Measurements from ENCODE around the gene RNF213.
"Not testable (repeated sequence)": the region's sequence is repeated elsewhere in the genome, so short reads cannot be mapped to it uniquely, and the experiment has no call there.

The RNF213 gene

DNA sequence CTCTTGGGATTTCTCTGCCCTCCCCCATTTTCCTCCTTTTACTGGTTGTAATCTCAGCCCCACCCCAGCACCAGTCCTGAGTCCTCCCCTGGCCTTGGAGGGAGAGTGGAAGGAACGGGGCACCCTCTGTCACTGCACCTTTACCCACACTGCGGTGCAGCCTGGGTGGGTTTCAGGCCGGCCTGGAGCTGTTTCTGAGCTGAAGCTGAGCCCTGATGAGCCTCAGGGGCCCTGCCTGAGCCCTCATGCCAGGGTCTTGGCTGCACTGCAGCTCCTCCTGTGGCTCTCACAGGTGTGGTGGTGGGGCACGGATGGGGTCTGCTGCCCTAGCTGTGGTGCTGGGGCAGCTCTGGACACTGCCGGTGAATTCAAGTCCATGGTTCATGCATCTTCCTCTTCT, 34.5 kb downstream of the RNF213 start:
- no peak for DNase-seq (ENCODE audit: low spot score)

DNA sequence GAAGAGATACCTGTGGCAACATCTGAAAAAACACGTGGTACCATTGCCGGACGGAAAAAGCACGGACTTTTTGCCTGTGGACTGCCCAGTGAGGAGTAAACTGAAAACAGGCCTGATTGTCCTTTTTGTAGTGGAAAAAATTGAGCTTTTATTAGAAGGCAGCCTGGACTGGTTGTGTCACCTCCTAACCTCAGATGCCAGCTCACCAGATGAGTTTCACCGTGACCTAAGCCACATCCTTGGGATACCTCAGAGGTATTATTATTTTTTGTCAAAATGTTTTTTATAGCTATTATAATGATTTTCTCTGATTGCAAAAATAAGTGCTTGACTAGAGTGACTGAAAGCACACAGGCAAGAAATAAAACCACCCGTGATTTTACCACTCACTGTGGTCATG, 34.9 kb downstream of the RNF213 start:
- DNase-seq (ENCODE audit: low spot score), result no peak

DNA sequence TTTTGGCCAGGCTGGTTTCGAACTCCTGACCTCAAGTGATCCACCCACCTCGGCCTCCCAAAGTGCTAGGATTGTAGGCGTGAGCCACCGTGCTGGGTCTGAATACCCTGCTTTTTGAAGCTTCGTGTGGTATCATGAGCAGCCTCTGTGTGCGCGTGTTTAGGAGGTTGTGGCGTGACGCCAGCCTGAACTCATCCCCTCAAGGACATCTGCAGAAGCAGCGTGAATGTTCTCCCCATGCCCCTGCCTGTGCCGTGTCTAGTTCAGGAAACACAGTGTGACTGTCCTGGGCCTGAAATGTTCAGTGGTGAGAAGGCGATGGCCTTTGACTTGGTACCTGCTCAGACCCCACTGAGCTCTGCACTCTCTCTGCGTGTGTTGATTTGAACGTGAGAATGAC, 35.6 kb downstream of the RNF213 start:
- DNase-seq (ENCODE audit: low spot score), result no peak

DNA sequence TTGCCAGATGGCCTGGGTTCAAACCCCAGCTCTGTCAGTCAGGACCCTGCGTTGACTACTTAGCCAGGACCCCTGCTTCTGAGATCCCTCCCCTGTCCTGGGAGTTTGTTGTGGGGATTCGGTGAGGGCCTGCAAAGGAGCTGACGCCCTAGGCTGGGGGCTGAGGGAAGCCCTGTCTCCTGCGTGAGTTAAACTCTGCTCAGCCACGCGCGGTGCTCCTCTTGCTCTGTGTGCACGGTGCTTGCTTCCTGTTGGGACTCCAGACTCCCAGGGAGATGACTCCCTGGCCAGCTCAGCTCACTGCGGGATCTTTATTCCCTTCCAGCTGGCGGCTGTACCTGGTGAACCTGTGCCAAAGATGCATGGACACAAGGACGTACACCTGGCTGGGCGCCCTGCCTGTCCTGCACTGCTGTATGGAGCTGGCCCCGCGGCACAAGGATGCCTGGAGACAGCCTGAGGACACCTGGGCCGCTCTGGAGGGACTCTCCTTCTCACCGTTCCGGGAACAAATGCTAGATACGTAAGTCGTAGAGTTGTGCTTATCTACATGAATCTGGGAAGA, 37.4 kb downstream of the RNF213 start:
- no peak for DNase-seq (ENCODE audit: low spot score)

DNA sequence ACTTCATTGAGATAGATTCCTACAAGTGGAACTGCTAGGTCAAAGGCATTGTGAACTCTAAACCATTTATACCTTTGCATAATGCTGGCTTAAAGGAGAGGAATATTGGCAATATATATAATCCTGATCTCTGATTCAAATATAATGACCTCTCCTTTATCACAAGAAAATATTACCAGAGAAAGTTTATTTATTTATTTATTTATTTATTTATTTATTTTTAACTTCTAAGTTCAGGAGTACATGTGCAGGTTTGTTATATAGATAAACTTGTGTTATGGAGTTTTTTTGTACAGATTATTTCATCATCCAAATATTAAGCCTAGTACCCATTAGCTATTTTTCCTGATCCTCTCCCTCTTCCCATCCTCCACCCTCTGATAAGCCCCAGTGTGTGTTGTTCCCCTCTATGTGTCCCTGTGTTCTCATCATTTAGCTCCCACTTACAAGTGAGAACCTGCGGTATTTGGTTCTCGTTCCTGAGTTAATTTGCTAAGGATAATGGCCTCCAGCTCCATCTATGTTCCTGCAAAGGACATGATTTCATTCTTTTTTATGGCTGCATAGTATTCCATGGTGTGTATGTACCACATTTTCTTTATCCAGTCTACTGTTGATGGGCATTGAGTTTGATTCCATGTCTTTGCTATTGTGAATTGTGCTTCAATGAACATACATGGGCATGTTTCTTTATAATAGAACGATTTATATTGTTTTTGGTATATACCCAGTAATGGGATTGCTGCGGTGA, 38.9 kb downstream of the RNF213 start:
- DNase-seq (ENCODE audit: low spot score), result not testable (repeated sequence)

DNA sequence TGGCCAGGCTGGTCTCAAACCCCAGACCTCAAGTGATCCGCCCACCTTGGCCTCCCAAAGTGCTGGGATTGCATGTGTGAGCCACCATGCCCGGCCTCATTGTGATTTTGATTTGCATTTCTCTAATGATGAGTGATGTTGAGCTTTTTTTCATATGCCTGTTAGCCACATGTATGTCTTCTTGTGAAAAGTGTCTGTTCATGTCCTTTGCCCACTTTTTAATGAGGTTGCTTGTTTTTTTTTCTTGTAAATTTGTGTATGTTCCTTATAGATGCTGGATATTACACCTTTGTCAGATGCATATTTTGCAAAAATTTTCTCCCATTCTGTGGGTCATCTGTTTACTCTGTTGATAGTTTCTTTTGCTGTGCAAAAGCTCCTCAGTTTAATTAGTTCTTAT, 40.1 kb downstream of the RNF213 start:
- DNase-seq (ENCODE audit: low spot score), result not testable (repeated sequence)

DNA sequence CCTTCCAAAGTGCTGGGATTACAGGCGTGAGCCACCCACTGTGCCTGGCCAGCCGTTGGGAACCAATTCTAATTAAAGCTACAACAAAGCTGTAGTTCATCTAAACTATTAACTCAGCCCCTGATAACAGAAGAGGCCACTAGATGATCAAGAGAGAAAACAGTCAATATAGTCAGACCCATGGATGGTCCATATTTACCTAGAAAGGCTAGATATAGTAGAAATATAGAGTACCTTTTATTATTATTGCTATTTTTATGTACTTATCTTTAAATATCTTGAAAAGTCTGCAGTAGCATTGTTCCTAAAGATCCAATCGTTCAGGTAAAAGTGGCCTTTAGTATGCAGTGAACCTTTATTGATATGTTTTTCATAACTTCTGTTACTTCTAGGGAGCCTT, 43.2 kb downstream of the RNF213 start:
- no peak for DNase-seq (ENCODE audit: low spot score)

DNA sequence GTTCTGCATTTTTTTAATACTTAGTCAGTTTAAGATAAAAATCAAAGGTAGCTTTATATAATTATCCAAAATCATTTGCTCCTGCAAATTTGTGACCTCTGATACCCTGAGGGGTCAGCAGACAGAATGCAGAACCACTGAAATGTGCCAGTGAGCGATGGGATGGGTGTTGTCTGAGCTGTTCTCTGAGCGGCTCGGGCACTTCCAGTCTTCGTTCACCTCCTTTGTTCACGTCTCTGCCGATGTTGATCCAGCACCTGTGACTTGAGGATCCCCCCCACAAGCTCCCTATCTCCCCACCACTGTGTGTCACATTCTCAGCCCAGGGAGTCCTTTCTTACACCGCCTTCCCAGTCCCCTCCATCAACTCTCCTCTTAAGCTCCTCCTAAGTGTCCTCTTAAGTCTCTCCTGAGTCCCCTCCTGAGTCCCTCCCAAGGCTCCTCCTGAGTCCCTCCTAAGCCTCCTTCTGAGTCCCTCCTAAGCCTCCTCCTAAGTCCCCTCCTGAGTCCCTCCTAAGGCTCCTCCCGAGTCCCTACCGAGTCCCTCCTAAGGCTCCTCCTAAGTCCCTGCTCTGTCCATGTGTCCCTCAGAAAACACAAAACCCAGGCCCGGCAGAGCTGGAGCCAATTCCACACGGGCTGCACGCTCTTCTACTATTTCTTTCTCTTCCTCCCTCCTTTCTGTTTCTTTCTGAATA, 47.5 kb downstream of the RNF213 start:
- no peak for DNase-seq (ENCODE audit: low spot score)

DNA sequence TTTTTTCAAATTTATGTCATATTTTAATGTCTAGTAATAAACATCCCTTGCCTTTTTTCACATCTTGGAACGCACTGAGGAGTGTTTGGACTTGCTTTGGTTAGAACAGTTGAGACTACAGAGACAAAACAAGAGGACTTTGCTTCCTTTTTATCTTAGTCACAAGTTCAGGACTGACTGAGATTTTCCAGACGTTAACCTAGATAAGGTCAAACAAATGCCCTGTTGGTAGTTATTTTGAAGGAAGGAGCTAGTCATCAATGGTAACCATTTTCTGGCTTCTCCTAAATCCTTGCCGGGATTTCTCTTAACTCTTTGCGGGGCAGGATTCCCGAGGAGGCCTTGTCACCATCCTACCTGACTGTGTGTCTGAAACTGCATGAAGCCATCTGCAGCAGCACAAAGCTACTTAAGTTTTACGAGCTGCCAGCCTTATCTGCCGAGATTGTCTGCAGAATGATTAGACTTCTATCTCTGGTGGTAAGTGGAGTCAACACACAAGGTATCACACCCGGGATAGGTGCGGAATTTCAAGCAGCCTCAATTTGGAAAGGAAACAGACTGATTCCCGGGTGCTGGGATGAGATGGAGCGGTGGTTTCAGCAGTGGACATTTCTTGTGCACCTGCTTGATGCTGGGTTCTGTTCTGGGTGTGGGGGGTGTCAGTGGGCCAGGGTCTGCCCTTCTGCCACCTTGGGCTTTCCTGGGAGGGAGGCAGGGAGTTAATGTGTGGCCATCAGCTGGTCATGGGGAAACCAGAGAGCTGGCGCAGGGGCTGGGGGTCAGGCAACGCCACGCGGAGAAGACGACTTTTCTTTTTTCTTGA, 48.3 kb downstream of the RNF213 start:
- no peak for DNase-seq (ENCODE audit: low spot score)

DNA sequence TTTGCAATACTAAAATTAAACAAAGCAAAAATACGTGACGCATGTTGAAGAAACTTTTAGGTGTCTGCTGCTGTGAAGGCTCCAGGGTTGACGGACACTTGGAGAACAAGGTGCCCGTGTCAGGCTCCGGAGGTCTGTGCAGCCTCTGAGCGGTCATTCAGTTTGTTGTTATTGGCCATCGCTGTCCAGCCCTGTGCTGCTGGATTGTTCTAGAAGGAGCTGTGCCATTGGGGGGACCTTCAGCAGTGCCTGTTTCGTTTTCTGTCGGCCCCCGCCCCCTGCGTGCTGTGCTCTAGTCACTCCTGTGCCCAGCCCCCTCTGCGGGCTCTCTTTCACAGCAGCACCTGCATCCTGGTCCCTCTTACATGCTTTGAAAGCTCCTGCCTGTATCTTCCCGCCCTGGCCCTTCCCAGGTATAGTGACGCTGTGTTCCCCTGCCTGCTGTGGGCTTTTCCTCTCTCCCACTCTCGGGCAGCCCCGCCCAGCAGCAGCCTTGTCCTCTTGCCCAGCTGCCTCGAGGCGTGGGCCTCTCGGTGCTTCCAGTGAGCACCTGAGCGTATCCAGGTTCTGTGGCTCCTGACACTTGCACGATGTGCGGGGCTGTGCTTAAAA, 50.7 kb downstream of the RNF213 start:
- DNase-seq (ENCODE audit: low spot score), result no peak

DNA sequence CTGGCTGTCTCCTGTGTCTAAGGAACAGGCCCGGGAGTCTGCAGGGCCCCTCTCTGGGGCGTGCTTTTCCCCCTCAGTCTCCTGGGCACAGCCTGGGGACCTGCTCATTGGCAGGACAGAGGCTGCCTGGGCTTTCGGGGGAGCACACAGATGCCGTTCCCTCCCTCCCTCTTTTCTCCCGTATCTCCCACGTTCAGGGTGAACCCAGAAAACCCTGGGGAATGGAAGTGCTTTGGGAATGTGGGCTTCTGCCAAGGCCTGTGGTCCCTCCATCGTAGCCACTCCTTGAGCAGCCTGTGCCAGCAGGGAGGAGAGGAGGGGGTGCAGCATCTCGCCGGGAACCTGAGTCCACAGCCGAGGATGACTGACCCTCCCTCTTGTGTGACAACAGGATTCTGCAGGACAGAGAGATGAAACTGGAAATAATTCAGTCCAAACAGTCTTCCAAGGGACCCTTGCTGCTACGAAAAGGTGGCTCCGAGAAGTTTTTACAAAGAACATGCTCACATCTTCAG, 52.0 kb downstream of the RNF213 start:
- DNase-seq (ENCODE audit: low spot score), result no peak

DNA sequence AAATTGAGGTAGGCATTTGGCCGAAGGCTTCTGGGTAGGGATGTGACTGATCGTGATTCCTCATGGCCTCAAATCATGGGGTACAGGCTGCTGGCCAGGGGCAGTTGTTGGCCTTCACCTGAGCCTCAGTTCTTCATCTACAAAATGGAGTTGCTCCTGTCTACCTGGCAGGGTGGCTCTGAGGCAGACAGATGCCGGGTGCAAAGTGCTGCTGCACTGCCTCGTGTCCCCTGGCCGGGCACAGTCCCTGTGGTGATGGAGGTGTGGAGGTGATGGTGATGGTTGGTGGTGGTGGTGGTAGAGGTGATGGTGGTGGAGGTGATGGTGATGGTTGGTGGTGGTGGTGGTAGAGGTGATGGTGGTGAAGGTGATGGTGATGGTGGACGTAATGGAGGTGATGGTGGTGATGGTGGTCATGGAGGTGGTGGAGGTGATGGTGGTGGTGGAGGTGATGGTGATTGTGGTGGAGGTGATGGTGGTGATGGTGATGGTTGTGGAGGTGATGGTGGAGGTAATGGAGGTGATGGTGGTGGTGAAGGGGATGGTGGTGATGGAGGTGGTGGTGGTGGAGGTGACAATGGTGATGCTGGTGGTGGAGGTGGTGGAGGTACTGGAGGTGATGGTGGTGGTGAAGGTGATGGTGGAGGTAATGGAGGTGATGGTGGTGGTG, 52.6 kb downstream of the RNF213 start:
- DNase-seq (ENCODE audit: low spot score), result no peak

DNA sequence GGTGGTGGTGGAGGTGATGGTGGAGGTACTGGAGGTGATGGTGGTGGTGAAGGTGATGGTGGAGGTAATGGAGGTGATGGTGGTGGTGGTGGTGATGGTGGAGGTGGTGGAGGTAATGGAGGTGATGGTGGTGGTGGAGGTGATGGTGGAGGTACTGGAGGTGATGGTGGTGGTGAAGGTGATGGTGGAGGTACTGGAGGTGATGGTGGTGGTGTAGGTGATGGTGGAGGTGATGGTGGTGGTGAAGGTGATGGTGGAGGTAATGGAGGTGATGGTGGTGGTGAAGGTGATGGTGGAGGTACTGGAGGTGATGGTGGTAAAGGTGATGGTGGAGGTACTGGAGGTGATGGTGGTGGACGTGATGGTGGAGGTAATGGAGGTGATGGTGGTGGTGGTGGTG, 53.3 kb downstream of the RNF213 start:
- DNase-seq (ENCODE audit: low spot score), result not testable (repeated sequence)

DNA sequence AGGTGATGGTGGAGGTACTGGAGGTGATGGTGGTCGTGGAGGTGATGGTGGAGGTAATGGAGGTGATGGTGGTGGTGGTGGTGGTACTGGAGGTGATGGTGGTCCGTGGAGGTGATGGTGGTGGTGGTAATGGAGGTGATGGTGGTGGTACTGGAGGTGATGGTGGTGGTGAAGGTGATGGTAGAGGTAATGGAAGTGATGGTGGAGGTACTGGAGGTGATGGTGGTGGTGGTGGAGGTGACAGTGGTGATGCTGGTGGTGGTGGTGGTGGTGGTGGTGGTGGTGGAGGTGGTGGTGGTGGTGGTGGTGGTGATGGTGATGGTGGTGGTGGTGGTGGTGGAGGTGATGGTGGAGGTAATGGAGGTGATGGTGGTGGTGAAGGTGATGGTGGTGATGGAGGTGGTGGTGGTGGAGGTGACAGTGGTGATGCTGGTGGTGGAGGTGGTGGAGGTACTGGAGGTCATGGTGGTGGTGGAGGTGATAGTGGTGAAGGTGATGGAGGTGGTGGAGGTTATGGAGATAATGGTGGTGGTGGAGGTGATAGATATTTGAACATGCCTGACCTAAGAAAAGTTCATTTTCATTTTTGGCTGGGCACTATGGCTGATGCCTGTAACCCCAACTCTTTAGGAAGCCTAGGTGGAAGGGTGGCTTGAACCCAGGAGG, 55.0 kb downstream of the RNF213 start:
- no peak for DNase-seq (ENCODE audit: low spot score)

DNA sequence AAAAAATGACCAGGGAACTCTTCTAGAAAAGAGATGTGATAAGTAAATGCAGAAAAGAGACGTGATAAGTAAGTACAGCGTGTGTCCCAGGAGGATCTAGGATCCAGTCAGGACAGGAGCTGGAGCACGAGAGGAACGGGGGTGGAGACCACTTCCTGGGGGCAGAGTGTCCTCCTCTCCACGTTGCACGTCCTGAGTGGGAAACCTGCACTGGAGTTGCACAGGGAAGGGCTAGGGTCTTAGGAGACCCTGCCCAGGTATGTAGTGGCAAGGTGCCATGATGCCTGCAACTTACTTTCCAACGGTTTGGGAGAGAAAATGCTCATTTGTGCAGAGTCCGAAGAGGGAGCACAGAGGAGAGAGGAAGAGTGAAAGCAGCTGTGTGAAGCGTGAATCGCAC, 55.8 kb downstream of the RNF213 start:
- no peak for DNase-seq (ENCODE audit: low spot score)

DNA sequence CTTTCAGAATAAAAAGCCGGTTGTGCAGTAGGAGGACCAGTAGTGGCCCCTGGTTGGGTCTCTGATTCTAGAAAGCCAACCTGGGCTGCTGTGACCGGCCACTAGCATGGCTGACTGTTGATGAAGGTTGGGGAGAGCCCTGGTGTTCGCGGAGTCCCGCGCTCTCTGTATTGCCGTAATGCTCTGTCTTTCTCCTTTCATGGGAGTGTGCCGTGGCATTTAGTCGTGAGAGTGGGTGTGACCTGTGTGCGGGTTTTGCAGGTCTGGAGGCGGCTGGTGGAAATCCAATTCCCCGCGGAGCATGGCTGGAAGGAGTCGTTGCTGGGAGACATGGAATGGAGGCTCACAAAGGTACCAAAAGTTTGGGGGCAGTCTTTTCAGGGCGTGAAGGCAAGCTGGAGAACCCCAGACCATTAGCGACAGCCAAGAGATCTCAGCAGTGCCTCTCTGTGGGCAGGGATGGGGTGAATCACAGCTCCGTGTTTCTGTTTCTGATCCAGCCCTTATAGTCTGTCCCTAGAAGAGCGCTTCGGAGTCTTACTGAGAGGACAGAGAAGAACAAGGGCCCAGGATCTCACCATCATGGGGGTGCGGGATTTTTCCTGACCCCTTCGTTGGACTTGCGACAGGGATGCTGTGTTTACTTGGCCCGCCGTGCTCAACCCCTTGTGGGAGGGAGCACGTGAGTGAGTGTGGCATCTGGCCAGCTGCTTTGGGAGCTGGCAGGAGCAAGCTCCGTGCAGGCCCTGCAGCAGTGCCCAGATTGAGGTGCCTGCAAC, 56.5 kb downstream of the RNF213 start:
- DNase-seq (ENCODE audit: low spot score), result no peak

DNA sequence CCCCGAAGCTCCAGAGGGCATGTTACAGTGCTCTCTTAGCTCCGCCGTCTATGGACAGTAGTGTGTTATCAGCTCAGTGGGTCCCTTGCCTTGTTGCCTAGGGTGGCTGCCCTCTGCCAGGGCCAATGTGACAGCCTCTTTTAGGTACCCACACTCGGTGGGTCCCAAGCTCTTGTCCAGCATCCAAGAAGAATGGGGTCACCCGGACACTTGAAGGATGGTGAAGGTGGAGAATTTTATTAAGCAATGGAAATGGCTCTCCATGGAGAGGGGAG, 57.0 kb downstream of the RNF213 start:
- no peak for DNase-seq (ENCODE audit: low spot score)

DNA sequence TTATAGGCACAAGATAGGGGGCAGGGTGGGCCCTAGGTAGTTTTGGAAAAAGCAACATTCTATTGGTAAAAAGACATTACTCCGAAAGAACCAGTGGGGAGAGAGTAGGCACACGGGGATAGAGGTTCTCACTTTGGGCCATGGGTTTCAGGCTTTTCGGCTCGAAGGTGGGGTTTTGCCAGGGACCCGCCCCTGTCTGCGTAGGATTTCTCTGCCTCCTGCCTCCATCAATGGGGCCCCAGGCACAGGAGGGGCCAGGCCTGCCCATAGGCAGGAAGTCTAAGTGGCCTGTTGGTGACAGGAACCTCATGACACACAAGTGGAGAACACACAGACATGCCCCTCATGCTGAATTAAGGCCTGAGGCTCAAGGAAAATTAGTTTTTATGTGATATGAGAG, 57.5 kb downstream of the RNF213 start:
- DNase-seq (ENCODE audit: low spot score), result no peak

DNA sequence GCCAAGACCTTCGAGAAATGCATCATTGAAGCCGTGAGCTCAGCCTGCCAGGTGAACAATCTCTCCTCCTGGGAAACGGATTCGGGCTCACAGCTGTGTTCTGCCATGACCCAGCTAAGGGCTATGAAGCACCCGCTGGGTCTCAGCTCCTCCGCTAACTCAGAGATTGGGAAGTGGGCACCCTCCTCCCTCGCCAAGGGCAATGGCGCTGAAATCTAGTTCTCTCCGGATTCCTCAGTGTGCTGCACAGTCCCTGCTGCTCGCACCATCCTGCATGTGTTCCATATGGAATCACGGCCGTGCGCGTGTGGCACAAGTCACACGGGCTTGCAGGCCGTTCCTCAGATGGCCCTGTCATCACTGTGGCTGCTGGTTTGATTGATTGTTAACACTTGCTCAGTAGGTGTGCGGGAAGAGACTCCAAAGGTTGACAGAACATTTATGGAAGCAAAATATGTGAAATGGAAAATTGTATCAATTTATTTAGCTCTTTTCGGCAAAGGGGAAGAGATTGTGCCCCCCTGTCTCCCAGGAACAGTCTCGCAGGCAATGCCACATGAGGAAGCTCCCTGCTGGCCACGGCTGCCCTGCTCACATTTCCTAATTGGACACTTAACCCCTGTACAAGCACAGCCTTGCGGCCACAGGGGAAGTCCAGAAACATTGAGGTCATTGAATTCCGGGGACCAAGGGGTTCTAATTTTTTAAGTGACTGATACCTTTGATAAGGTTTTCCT, 58.8 kb downstream of the RNF213 start:
- no peak for DNase-seq (ENCODE audit: low spot score)

DNA sequence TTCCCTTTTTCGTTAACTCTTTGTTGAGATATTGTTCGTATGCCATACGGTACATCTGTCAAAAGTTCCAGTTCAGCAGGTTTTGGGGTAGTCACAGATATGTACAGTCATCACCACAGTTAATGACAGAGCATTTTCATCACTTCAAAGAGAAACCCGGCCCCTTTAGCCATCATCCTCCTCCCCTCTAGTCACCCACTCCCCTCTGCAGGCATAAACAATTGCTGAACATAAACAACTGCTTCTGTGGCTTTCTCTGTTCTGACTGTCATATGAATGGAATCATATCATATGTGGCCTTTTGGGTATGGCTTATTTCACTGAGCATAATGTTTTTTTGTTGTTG, 59.3 kb downstream of the RNF213 start:
- DNase-seq (ENCODE audit: low spot score), result no peak
